SK-N-SH treated with all-trans-retinoic acid at 6 μM for 48 hours (cell line): ENCODE results near the gene SMPD3.

Experiments used
- ATAC-seq: fragments of 200-7000 bp; cut with Tn5 transposase; 3 replicates; pipeline ENCODE4 v1.9.1; 2020; ENCODE audit warnings: mild to moderate bottlenecking, moderate library complexity
- ARNTL ChIP-seq: fragments of 450-650 bp; formaldehyde crosslinking; IDR thresholded peaks from 2 replicates; pipeline ENCODE4 v1.5.0; 2020; ENCODE audit warnings: low read depth, mild to moderate bottlenecking, moderate library complexity, borderline replicate concordance
- BACH2 ChIP-seq: fragments of 250-450 bp; sonication (Bioruptor Pico); IDR thresholded peaks from 2 replicates; pipeline ENCODE4 v1.9.0; 2021; ENCODE audit warnings: mild to moderate bottlenecking, borderline replicate concordance
- CSDC2 ChIP-seq: fragments of 250-450 bp; sonication (Bioruptor Pico); IDR thresholded peaks from 2 replicates; pipeline ENCODE4 v1.5.0; 2020; ENCODE audit warnings: mild to moderate bottlenecking, moderate library complexity
- ESRRG ChIP-seq: fragments of 250-450 bp; sonication (Bioruptor Pico); IDR thresholded peaks from 2 replicates; pipeline ENCODE4 v1.6.1; 2021; ENCODE audit warnings: mild to moderate bottlenecking
- GLIS3 ChIP-seq: fragments of 250-450 bp; sonication (Bioruptor Pico); IDR thresholded peaks from 2 replicates; pipeline ENCODE4 v1.5.0; 2020; ENCODE audit warnings: mild to moderate bottlenecking, moderate library complexity
- OSR1 ChIP-seq: fragments of 250-450 bp; sonication (Bioruptor Pico); IDR thresholded peaks from 2 replicates; pipeline ENCODE4 v1.8.0; 2022; ENCODE audit warnings: moderate library complexity, mild to moderate bottlenecking, inconsistent platforms
- PPARA ChIP-seq: fragments of 250-450 bp; sonication (Bioruptor Pico); IDR thresholded peaks from 2 replicates; pipeline ENCODE4 v1.5.0; 2020; ENCODE audit warnings: mild to moderate bottlenecking, borderline replicate concordance
- RARB ChIP-seq: fragments of 250-450 bp; sonication (Bioruptor Pico); IDR thresholded peaks from 2 replicates; pipeline ENCODE4 v1.8.0; 2021; ENCODE audit warnings: mild to moderate bottlenecking, moderate library complexity
- SNAI2 ChIP-seq: fragments of 250-450 bp; sonication (Bioruptor Pico); IDR thresholded peaks from 2 replicates; pipeline ENCODE4 v1.5.0; 2020; ENCODE audit warnings: mild to moderate bottlenecking, moderate library complexity
- TCF4 ChIP-seq: fragments of 250-450 bp; sonication (Bioruptor Pico); IDR thresholded peaks from 2 replicates; pipeline ENCODE4 v1.8.0; 2021; ENCODE audit warnings: mild to moderate bottlenecking, moderate library complexity, borderline replicate concordance
- TOX ChIP-seq: fragments of 250-450 bp; sonication (Bioruptor Pico); IDR thresholded peaks from 2 replicates; pipeline ENCODE4 v1.8.0; 2021; ENCODE audit warnings: mild to moderate bottlenecking, moderate library complexity, borderline replicate concordance
- ZC3H10 ChIP-seq: fragments of 250-450 bp; sonication (Bioruptor Pico); IDR thresholded peaks from 2 replicates; pipeline ENCODE4 v1.5.1; 2021; ENCODE audit warnings: mild to moderate bottlenecking, moderate library complexity
- ZFP3 ChIP-seq: fragments of 250-450 bp; sonication (Bioruptor Pico); IDR thresholded peaks from 2 replicates; pipeline ENCODE4 v1.5.0; 2020; ENCODE audit warnings: mild to moderate bottlenecking, moderate library complexity
- ZNF565 ChIP-seq: fragments of 450-650 bp; formaldehyde crosslinking; conservative IDR thresholded peaks from 2 replicates; pipeline ENCODE4 v1.5.0; 2020; ENCODE audit warnings: low read depth, mild to moderate bottlenecking, moderate library complexity
- ZNF70 ChIP-seq: fragments of 450-650 bp; formaldehyde crosslinking; IDR thresholded peaks from 2 replicates; pipeline ENCODE4 v1.5.0; 2020; ENCODE audit warnings: mild to moderate bottlenecking, moderate library complexity
- TF ChIP-seq, protein P1 (sequence below): fragments of 250-450 bp; sonication (Bioruptor Pico); IDR thresholded peaks from 2 replicates; pipeline ENCODE4 v1.8.0; 2021; ENCODE audit warnings: low read depth, mild to moderate bottlenecking, moderate library complexity, borderline replicate concordance
- TF ChIP-seq, protein P2 (sequence below): fragments of 250-450 bp; sonication (Bioruptor Pico); IDR thresholded peaks from 2 replicates; pipeline ENCODE4 v1.5.1; 2021; ENCODE audit warnings: mild to moderate bottlenecking, moderate library complexity
- TF ChIP-seq, protein P3 (sequence below): fragments of 250-450 bp; sonication (Bioruptor Pico); IDR thresholded peaks from 2 replicates; pipeline ENCODE4 v1.5.1; 2020; ENCODE audit warnings: low read depth, mild to moderate bottlenecking, moderate library complexity
- TF ChIP-seq, protein P4 (sequence below): fragments of 250-450 bp; sonication (Bioruptor Pico); IDR thresholded peaks from 2 replicates; pipeline ENCODE4 v1.8.0; 2020; ENCODE audit warnings: mild to moderate bottlenecking, moderate library complexity, borderline replicate concordance

SMPD3 gene

DNA sequence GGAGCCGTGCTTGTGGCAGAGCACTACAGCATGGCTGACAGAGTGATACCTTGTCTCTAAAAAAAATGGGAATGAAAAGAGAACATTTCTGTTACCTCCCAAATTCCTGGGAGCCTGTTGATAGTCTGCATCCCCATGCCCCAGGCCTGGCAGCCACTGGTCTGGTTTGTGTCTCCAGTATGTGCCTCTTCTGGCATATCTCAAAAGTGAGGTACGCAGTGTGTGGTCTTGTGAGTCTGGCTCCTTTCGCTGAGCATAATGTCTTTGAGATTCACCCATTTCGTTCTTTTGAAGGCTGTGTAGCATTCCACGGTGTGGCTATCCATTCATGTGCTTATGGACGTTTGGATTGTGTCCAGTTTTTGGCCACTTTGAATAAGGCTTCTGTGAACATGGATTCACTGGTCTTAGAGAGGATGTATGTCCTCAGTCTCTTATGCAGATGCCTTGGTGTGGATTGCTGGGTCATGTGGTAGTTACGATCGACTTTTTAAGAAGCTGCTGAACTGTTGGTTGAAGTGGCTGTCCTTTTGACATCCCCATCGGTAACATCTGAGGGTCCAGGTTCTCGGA, 98.4 kb downstream of the SMPD3 start:
- no peak for TF ChIP-seq OSR1 (CRISPR knock-in tag)
- TF ChIP-seq, protein P1, sequence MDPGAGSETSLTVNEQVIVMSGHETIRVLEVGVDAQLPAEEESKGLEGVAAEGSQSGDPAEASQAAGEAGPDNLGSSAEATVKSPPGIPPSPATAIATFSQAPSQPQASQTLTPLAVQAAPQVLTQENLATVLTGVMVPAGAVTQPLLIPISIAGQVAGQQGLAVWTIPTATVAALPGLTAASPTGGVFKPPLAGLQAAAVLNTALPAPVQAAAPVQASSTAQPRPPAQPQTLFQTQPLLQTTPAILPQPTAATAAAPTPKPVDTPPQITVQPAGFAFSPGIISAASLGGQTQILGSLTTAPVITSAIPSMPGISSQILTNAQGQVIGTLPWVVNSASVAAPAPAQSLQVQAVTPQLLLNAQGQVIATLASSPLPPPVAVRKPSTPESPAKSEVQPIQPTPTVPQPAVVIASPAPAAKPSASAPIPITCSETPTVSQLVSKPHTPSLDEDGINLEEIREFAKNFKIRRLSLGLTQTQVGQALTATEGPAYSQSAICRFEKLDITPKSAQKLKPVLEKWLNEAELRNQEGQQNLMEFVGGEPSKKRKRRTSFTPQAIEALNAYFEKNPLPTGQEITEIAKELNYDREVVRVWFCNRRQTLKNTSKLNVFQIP, result no peak
- TF ChIP-seq, protein P2, sequence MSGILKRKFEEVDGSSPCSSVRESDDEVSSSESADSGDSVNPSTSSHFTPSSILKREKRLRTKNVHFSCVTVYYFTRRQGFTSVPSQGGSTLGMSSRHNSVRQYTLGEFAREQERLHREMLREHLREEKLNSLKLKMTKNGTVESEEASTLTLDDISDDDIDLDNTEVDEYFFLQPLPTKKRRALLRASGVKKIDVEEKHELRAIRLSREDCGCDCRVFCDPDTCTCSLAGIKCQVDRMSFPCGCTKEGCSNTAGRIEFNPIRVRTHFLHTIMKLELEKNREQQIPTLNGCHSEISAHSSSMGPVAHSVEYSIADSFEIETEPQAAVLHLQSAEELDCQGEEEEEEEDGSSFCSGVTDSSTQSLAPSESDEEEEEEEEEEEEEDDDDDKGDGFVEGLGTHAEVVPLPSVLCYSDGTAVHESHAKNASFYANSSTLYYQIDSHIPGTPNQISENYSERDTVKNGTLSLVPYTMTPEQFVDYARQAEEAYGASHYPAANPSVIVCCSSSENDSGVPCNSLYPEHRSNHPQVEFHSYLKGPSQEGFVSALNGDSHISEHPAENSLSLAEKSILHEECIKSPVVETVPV (CRISPR knock-in tag), result no peak
- no peak for TF ChIP-seq ARNTL (CRISPR knock-in tag)
- TF ChIP-seq TOX (CRISPR knock-in tag), result no peak
- TF ChIP-seq ESRRG (CRISPR knock-in tag), result no peak
- TF ChIP-seq, protein P3, sequence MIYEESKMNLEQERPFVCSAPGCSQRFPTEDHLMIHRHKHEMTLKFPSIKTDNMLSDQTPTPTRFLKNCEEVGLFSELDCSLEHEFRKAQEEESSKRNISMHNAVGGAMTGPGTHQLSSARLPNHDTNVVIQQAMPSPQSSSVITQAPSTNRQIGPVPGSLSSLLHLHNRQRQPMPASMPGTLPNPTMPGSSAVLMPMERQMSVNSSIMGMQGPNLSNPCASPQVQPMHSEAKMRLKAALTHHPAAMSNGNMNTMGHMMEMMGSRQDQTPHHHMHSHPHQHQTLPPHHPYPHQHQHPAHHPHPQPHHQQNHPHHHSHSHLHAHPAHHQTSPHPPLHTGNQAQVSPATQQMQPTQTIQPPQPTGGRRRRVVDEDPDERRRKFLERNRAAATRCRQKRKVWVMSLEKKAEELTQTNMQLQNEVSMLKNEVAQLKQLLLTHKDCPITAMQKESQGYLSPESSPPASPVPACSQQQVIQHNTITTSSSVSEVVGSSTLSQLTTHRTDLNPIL (CRISPR knock-in tag), result no peak
- TF ChIP-seq PPARA (CRISPR knock-in tag), result no peak
- ATAC-seq, result no peak

DNA sequence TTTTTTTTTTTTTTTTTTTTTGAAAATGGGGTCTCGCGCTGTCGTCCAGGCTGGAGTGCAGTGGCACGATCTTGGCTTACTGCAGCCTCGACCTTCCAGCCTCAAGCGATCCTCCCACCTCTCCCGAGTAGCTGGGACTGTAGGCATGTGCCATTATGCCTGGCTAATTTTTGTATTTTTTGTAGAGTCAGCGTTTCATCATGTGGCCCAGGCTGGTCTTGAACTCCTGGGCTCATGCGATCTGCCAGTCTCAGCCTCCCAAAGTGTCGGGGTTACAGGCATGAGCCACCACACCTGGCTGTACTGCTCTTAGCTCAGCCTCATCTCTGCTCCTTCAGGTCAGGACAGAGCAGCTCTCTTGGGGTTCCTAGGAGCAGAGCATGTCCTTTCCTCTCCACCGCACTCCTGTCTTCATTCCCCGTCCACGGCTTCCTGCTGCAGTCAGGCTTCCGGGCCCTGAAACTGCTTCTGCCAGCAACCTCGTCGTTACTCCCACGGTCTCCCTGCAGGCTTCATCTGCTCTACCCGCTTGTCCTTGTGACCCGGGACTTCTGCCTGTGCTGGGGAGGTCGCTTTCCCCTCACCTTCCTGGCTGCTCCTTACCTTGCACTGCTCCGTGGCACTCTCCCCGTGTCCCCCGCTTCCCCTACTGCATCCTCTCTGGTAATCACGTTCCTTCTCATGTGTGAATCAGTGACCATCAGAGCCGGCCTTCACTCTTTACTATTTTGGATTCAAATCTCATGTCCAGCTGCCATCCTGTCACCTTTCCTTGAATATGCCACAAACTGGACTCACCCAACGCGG, 99.5 kb downstream of the SMPD3 start:
- TF ChIP-seq ZFP3 (CRISPR knock-in tag) (no peak), ZC3H10 (CRISPR knock-in tag) (no peak), GLIS3 (CRISPR knock-in tag) (no peak), ZNF70 (no peak)
- TF ChIP-seq, protein P2 (CRISPR knock-in tag), result no peak
- TF ChIP-seq, protein P1, result no peak
- ATAC-seq, result no peak

DNA sequence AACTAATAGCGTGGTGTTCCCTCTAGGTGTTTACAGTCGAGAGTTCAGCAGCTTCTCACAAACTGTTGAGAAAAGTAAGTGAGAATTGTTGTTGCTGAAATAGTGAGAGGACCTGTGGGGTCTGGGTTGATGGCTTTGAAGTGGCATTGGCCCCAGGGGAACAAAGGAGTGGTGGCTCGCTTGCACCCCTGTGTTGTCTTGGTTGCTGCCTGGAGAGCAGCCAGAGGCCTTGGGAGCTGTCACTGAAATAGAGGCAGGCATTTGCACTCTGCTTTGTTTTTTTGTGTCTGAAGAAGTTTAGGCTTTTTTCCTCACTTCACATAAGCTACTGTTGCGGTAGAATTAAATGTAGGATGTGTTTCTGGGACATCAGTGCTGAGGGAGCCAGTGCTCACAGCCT, 100.7 kb downstream of the SMPD3 start:
- TF ChIP-seq ESRRG (CRISPR knock-in tag) (no peak), PPARA (CRISPR knock-in tag) (no peak), GLIS3 (CRISPR knock-in tag) (no peak), SNAI2 (no peak), ZNF70 (no peak), TOX (CRISPR knock-in tag) (no peak), ZNF565 (CRISPR knock-in tag) (no peak), BACH2 (CRISPR knock-in tag) (no peak), TCF4 (CRISPR knock-in tag) (no peak), OSR1 (CRISPR knock-in tag) (no peak), CSDC2 (CRISPR knock-in tag) (no peak), RARB (CRISPR knock-in tag) (no peak), ZFP3 (CRISPR knock-in tag) (no peak)
- TF ChIP-seq, protein P3 (CRISPR knock-in tag), result no peak
- TF ChIP-seq, protein P2 (CRISPR knock-in tag), result no peak
- TF ChIP-seq, protein P1, result no peak
- TF ChIP-seq, protein P4, sequence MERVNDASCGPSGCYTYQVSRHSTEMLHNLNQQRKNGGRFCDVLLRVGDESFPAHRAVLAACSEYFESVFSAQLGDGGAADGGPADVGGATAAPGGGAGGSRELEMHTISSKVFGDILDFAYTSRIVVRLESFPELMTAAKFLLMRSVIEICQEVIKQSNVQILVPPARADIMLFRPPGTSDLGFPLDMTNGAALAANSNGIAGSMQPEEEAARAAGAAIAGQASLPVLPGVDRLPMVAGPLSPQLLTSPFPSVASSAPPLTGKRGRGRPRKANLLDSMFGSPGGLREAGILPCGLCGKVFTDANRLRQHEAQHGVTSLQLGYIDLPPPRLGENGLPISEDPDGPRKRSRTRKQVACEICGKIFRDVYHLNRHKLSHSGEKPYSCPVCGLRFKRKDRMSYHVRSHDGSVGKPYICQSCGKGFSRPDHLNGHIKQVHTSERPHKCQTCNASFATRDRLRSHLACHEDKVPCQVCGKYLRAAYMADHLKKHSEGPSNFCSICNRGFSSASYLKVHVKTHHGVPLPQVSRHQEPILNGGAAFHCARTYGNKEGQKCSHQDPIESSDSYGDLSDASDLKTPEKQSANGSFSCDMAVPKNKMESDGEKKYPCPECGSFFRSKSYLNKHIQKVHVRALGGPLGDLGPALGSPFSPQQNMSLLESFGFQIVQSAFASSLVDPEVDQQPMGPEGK, result no peak
- no peak for ATAC-seq
